GM12891 (cell line): Measurements from ENCODE around the gene KCNK16.

Experiments
- POLR2A ChIP-seq: IDR thresholded peaks from 2 replicates; pipeline ENCODE4 v1.6.1; 2011; ENCODE audit warnings: low read depth, low read length, control low read depth
- TAF1 ChIP-seq: IDR thresholded peaks from 2 replicates; pipeline ENCODE4 v1.6.1; 2011; ENCODE audit warnings: low read depth, low read length, control low read depth

GRCh38 chr6:39312912-39313525, 9.5 kb downstream of the KCNK16 start:
- TF ChIP-seq POLR2A (no peak), TAF1 (no peak)
